Measurements from ENCODE around the gene SLC2A6. TPM values are rescaled to one million over a fixed set of nuclear protein-coding genes. Genes with fewer than 3 reads are reported as not detected.
A peak's percentile ranks its signal among the peaks of the same experiment; 100 is the strongest.

The SLC2A6 gene
- total RNA-seq, 2 experiments from 2014 or later, result 5.4 to 6.7 TPM

DNA sequence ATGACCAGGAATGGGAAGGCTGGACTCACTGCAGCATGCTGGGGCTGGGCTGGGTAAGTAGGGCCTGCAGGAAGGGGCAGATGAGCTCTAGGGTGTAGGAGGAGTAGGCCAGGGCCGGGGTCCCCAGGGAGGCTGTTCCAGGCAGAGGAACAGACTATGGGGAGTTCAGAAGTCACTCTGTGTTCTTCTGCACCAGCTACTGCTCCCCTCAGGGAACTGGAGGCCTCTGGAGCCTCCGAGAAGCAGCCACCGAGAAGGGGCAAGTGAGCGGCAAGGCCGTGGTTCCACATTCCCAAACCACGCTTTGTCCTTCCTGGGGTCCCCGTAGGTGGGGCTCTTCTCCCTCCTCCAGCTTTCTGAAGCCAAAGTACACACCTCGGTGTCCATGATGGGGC, 8.4 kb upstream of the SLC2A6 start:
- H3K4me3 Mint-ChIP-seq, result no peak overlapping the region

DNA sequence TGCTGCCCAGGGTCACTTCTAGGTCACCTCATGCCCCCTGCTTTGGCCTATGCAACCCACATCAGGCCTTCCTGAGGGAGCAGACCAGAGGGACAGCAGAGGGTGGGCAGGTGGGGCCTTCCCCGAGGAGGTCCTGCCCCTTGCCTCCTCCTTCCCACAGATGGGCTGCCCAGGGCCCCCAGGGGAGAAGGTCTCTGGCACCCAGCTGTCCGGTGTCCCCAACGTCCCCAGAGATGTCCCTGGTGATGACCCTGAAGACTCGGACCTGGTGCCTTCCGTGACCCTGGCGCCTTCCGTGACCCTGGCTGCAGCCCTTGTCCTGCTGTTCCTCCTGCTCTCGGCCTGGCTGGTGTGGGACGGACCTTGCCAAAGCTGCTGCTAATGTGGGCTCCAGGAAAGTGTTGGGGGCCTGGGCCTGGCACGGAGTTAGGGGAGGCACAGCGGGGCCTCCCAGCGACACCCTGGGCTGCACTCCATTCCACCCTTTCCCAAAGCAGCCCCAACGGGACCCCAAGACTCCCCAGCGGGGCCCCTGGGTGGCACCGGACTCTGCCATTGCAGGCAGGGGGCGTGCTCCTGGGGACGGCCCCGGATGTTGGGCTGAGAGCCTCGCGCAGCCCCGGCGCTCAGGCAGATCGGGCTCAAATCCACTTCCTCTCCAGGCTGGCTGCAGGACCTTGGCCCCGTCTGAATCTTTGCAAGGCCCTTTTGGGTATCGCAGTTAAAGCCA, 6.8 kb upstream of the SLC2A6 start:
- Mint-ChIP-seq H3K4me3 (peak overlapping the region; percentile 39), H3K27me3 (no peaks in the 10 kb centered on the region), H3K36me3 (ENCODE audit: low read depth) (no peaks in the 10 kb centered on the region), H3K27ac (peak overlapping the region; percentile 55), H3K9me3 (no peaks in the 10 kb centered on the region), H3K4me1 (ENCODE audit: low read depth) (peaks cover 5% of the 10 kb centered on the region)
- ATAC-seq (peak; percentile 77), DNase-seq (peak; percentile 55)
- POLR2A ChIA-PET, result no interaction called here
- intact Hi-C loops (cut with micrococcal nuclease), result loop anchor here (5.0 to 10.0 kb wide), 3 partner anchors 78 to 301 kb away; partner anchors contain the start of genes STKLD1 and SURF4
- CTCF ChIA-PET, result interaction anchor here (0.9 to 3.7 kb wide), 13 partner anchors 11 to 464 kb away, joined by 3 to 21 read pairs (median 4); no protein-coding TSS in a partner anchor
- TF ChIP-seq CTCF (IDR thresholded peaks at IDR 0.05), result no peak

More for the DNA sequence above, 8.4 kb upstream of the SLC2A6 start:
- intact Hi-C loops (cut with micrococcal nuclease), result loop anchor here (5.0 to 10.0 kb wide), 3 partner anchors 80 to 303 kb away; partner anchors contain the start of genes STKLD1 and SURF4
- no peak for DNase-seq
- no peak for ATAC-seq
- no peak for TF ChIP-seq CTCF (IDR thresholded peaks at IDR 0.05)
- Mint-ChIP-seq H3K36me3 (ENCODE audit: low read depth) (no peaks in the 10 kb centered on the region), H3K4me1 (ENCODE audit: low read depth) (peaks cover 5% of the 10 kb centered on the region), H3K9me3 (no peaks in the 10 kb centered on the region), H3K27me3 (no peaks in the 10 kb centered on the region), H3K27ac (no peak overlapping the region)
- POLR2A ChIA-PET, result no interaction called here
- CTCF ChIA-PET, result interaction anchor here (0.8 to 3.7 kb wide), 12 partner anchors 8 to 475 kb away, joined by 3 to 21 read pairs (median 4); partner anchors contain the start of gene STKLD1

DNA sequence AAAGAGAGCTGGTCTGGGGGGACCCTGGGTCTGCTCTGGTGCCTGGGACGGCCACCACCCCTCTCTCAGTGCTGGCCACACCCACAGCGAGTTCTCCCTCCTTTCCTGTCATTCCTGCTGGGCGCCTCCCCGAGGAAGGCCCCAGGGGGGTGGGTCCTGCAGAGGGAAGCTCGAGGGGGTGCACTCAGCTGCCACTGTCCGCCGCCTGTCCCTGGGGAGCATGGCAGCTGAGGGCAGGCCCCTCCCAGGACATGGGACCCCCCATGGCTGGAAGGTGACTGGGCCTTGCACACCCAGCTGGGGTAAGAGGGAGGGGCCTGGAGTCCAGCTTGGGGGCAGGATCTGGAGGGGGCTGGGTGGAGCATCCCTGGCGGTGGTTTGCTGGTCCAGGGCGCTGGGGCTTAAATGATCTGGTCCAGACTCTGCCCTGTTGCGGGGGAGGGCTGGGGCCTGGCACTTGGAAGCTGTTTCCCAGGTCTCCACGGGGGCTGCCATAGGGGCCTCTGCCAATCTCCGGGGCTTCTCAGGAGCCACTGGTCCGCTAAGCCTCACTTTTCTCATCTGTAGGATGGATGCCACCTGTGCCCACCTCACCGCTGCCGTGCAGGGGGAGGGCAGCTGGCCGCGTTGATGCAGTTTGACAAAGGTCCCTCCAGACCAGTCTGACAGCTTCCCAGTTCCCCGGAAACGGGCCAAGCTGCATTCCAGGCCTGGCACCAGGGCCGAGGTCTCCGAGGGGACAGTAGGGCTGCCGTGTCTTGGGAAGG, 6.0 kb upstream of the SLC2A6 start:
- CTCF ChIA-PET, result interaction anchor here (0.9 to 3.7 kb wide), 7 partner anchors 11 to 463 kb away, joined by 3 to 21 read pairs (median 4); no protein-coding TSS in a partner anchor

DNA sequence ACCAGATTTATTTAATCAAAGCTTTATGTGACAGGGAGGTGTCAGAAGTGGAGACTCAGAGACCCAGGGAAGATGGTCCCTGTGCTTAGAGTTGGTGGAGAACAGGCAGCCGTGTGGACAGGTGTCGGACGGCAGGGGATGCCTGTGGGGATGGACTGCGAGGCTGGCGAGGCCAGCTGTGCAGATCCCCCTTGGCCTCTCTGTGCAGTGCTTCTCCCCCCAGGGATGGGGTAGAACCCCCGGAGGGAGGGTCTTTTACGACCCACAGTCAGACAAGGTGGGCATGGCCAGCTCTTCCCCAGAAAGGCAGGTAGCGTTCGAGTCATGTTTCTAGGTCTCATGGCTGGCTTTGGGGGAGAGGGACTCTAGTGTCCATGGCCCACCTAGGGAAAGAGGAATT, 4.7 kb upstream of the SLC2A6 start:
- H3K4me1 Mint-ChIP-seq (ENCODE audit: low read depth), result peaks cover 11% of the 10 kb centered on the region
- no peak overlapping the region for H3K4me3 Mint-ChIP-seq

More for the DNA sequence above, 6.0 kb upstream of the SLC2A6 start:
- no peaks in the 10 kb centered on the region for H3K9me3 Mint-ChIP-seq
- DNase-seq (no peak), ATAC-seq (no peak)
- POLR2A ChIA-PET, result interaction anchor here (0.8 kb wide), 1 partner anchor 80 kb away, joined by 3 read pairs; no protein-coding TSS in a partner anchor
- H3K4me3 Mint-ChIP-seq, result no peak overlapping the region
- intact Hi-C loops (cut with micrococcal nuclease), result loop anchor here (5.0 to 10.0 kb wide), 3 partner anchors 78 to 300 kb away; partner anchors contain the start of genes STKLD1 and SURF4
- H3K27ac Mint-ChIP-seq, result no peak overlapping the region
- peaks cover 7% of the 10 kb centered on the region for H3K4me1 Mint-ChIP-seq (ENCODE audit: low read depth)
- no peaks in the 10 kb centered on the region for H3K27me3 Mint-ChIP-seq
- no peaks in the 10 kb centered on the region for H3K36me3 Mint-ChIP-seq (ENCODE audit: low read depth)
- no peak for TF ChIP-seq CTCF (IDR thresholded peaks at IDR 0.05)

More for the DNA sequence above, 4.7 kb upstream of the SLC2A6 start:
- no peaks in the 10 kb centered on the region for H3K36me3 Mint-ChIP-seq (ENCODE audit: low read depth)
- intact Hi-C loops (cut with micrococcal nuclease), result loop anchor here (10.0 kb wide), 2 partner anchors 109 to 299 kb away; partner anchors contain the start of genes STKLD1 and SURF4
- no peak overlapping the region for H3K27ac Mint-ChIP-seq
- H3K9me3 Mint-ChIP-seq, result no peaks in the 10 kb centered on the region
- no peak for ATAC-seq
- POLR2A ChIA-PET, result no interaction called here
- TF ChIP-seq CTCF (IDR thresholded peaks at IDR 0.05), result no peak
- H3K27me3 Mint-ChIP-seq, result no peaks in the 10 kb centered on the region
- DNase-seq, result no peak
- CTCF ChIA-PET, result no interaction called here

All from activated CD8-positive, alpha-beta T cell treated with anti-CD3 and anti-CD28 coated beads for 36 hours (primary cell).